H7 (cell line): Measurements from ENCODE around the gene DUS1L. TPM values are rescaled to one million over a fixed set of nuclear protein-coding genes. Genes with fewer than 3 reads are reported as not detected.

Source experiments
- DNase-seq: peaks from one replicate; pipeline ENCODE4 v3.0.0; 2012
- H3K27me3 ChIP-seq: 2 replicates; pipeline ENCODE4 v1.6.0; 2011; ENCODE audit warnings: mild to moderate bottlenecking, low read length; ENCODE audit not compliant: control insufficient read depth, insufficient read depth
- H3K36me3 ChIP-seq: replicated peaks from 2 replicates; pipeline ENCODE4 v1.5.1; 2011; ENCODE audit warnings: low read length; ENCODE audit not compliant: control insufficient read depth, insufficient read depth
- H3K4me3 ChIP-seq: 2 replicates; pipeline ENCODE4 v1.5.1; 2011; ENCODE audit warnings: low read depth, mild to moderate bottlenecking, control low read depth, low read length, moderate library complexity; ENCODE audit not compliant: insufficient read depth
- total RNA-seq: library from RNA; depleted of rRNA; stranded (reverse); fragments of >200 nt; shearing (Covaris generic); gene quantifications from 2 replicates; pipeline ENCODE4 v1.2.3, GENCODE V29; 2014

Gene DUS1L
- total RNA-seq, 1 experiment from 2014 or later: 129 TPM

- Histone ChIP-seq H3K27me3 (no peaks in the 10 kb centered on the region; the same call in 1 of the 2 replicates), H3K4me3 (no peak overlapping the region), H3K36me3 (no peaks in the 10 kb centered on the region; the same call in 1 of the 2 replicates)
- no peak for DNase-seq
These were observed 45.0 kb downstream of the DUS1L start for GRCh38 chr17:82020572-82021106.

GRCh38 chr17:82019690-82020571, 45.7 kb downstream of the DUS1L start:
- Histone ChIP-seq H3K36me3 (no peaks in the 10 kb centered on the region; the same call in 1 of the 2 replicates), H3K27me3 (no peaks in the 10 kb centered on the region; the same call in 1 of the 2 replicates), H3K4me3 (no peak overlapping the region)
- peak; percentile 96 for DNase-seq

GRCh38 chr17:82018989-82019689, 46.5 kb downstream of the DUS1L start:
- no peak for DNase-seq
- Histone ChIP-seq H3K4me3 (no peak overlapping the region), H3K36me3 (no peaks in the 10 kb centered on the region; the same call in 1 of the 2 replicates), H3K27me3 (no peaks in the 10 kb centered on the region; the same call in 1 of the 2 replicates)

GRCh38 chr17:82018152-82018988, 47.2 kb downstream of the DUS1L start:
- H3K36me3 ChIP-seq: no peaks in the 10 kb centered on the region; the same call in 1 of the 2 replicates
- H3K4me3 ChIP-seq: no peak overlapping the region
- DNase-seq: no peak
- H3K27me3 ChIP-seq: no peaks in the 10 kb centered on the region

GRCh38 chr17:82017612-82018151, 47.9 kb downstream of the DUS1L start:
- no peak for DNase-seq
- Histone ChIP-seq H3K27me3 (no peaks in the 10 kb centered on the region), H3K4me3 (no peak overlapping the region), H3K36me3 (no peaks in the 10 kb centered on the region; the same call in 1 of the 2 replicates)

GRCh38 chr17:82016875-82017459, 48.6 kb downstream of the DUS1L start:
- Histone ChIP-seq H3K36me3 (no peaks in the 10 kb centered on the region; the same call in 1 of the 2 replicates), H3K4me3 (no peak overlapping the region), H3K27me3 (no peaks in the 10 kb centered on the region)
- DNase-seq: peak; percentile 69

GRCh38 chr17:82016061-82016874, 49.3 kb downstream of the DUS1L start:
- H3K4me3 ChIP-seq: no peak overlapping the region
- peak; percentile 71 for DNase-seq
- H3K27me3 ChIP-seq: no peaks in the 10 kb centered on the region
- H3K36me3 ChIP-seq: no peaks in the 10 kb centered on the region; the same call in 1 of the 2 replicates

GRCh38 chr17:82015311-82015971, 50.2 kb downstream of the DUS1L start:
- Histone ChIP-seq H3K36me3 (no peaks in the 10 kb centered on the region; the same call in 1 of the 2 replicates), H3K4me3 (no peak overlapping the region), H3K27me3 (no peaks in the 10 kb centered on the region)
- DNase-seq: no peak

- H3K36me3 ChIP-seq: no peaks in the 10 kb centered on the region; the same call in 1 of the 2 replicates
- DNase-seq: no peak
- H3K27me3 ChIP-seq: no peaks in the 10 kb centered on the region
- H3K4me3 ChIP-seq: no peak overlapping the region
These were observed 50.7 kb downstream of the DUS1L start for GRCh38 chr17:82014971-82015310.

GRCh38 chr17:82014432-82014831, 51.2 kb downstream of the DUS1L start:
- Histone ChIP-seq H3K36me3 (no peaks in the 10 kb centered on the region; the same call in 1 of the 2 replicates), H3K27me3 (no peaks in the 10 kb centered on the region), H3K4me3 (no peak overlapping the region)
- DNase-seq: no peak

- Histone ChIP-seq H3K36me3 (no peaks in the 10 kb centered on the region; the same call in 1 of the 2 replicates), H3K4me3 (no peak overlapping the region), H3K27me3 (no peaks in the 10 kb centered on the region)
- DNase-seq: no peak
These were observed 51.8 kb downstream of the DUS1L start for GRCh38 chr17:82013772-82014321.

GRCh38 chr17:82013341-82013740, 52.3 kb downstream of the DUS1L start:
- Histone ChIP-seq H3K4me3 (no peak overlapping the region), H3K27me3 (no peaks in the 10 kb centered on the region), H3K36me3 (no peaks in the 10 kb centered on the region)
- DNase-seq: peak; percentile 73
